Posterior cingulate gyrus (tissue), 11 donors: ENCODE measurements around the gene ROCK2.

Experiments
- DNase-seq, 10 donors: peaks; one replicate each; pipeline versions ENCODE4 v3.0.0 to v3.0.0-alpha.2; 2020 to 2021; ENCODE audit warnings: mixed read lengths in 3 of 10
- intact Hi-C: fragments of 100-400 bp; cut with DNase I; formaldehyde crosslinking; loops from one replicate; pipeline ENCODE4 v1.15.1; 2023

Gene ROCK2

GRCh38 chr2:11368059-11368572 lies 23.7 kb upstream of the ROCK2 start:
- intact Hi-C loops: no loop called here
- DNase-seq: peak in 2 of 10 donors; percentile 36 to 42

GRCh38 chr2:11367170-11367730 lies 22.8 kb upstream of the ROCK2 start:
- intact Hi-C loops: no loop called here
- DNase-seq: no peak

DNA sequence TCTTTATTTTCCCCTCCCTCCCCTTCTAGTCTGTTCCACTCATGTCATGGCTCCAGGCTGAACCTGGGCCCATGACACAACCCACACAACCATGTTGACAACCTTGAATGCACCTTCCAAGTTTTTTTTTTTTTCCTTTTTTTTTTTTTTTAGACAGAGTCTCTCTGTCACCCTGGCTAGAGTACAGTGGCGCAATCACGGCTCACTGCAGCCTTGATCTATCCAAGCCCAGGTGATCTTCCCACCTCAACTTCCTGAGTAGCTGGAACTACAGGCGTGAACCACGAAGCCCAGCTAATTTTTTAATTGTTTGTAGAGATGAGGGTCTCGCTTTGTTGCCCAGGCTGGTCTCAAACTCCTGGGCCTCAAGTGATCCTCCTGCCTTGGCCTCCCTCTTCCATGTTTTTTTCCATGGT lies 21.9 kb upstream of the ROCK2 start:
- intact Hi-C loops: no loop called here
- DNase-seq: no peak

- no peak for DNase-seq
- intact Hi-C loops: no loop called here
Measured at GRCh38 chr2:11365096-11365879, 20.9 kb upstream of the ROCK2 start.

- intact Hi-C loops: no loop called here
- no peak for DNase-seq
Measured at GRCh38 chr2:11364565-11364887, 20.1 kb upstream of the ROCK2 start.

DNA sequence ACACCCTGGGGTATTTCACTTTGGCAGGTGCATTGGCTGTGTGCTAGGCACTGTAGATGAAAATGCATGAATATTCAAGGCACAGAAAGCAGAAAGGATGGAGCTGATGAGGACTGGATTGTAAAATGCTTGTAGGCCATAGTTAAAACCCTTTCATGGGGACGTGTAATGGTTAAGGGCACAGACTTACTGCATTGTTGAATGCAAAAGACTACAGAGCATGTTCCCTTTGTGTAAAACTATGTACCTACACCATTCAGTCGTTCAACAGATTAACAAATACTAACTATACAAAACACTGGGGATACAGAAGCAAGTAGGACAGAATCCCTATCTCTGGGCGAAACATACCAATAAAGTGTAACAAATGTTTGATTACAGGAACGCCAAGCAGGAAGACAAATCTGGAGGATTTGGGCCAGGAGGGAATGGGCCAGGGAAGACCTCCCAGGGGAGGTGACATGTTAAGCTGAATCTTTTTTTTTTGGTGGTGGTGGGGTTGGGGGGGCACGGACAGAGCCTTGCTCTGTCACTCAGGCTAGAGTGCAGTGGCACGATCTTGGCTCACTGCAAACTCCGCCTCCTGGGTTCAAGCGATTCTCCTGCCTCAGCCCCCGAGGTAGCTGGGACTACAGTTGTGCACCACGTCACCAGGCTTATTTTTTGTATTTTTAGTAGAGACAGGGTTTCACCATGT lies 19.6 kb upstream of the ROCK2 start:
- intact Hi-C loops: no loop called here
- no peak for DNase-seq

GRCh38 chr2:11359865-11360264 lies 15.4 kb upstream of the ROCK2 start:
- no peak for DNase-seq
- intact Hi-C loops: no loop called here

DNA sequence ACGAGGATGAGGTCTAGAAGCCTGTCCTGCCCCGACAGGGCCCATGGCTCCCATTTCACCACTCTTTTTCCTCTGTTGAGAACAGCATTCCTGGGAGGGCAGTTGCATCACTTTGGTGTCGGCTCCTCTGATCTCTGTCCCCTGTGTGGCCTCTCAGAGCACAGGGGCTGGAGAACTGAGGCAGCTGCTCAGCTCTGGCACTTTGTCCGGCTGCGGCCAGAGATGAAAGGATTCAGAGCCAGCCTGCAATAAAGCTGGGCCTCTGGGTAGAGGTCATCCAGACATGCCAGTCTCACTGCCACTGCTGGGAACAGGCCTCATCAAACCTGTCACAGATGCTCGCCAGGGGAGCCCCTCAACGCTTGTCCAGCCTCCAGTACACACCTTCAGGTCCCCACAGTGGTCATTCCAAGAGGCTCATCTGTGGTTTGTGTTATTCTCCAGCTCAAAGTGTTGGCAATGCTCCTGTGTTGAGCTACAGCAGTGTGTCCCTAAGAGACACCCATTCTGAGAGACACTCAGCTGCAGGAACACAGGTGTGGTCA lies 13.1 kb upstream of the ROCK2 start:
- intact Hi-C loops: no loop called here
- peak in 1 of 10 donors; percentile 72 for DNase-seq

DNA sequence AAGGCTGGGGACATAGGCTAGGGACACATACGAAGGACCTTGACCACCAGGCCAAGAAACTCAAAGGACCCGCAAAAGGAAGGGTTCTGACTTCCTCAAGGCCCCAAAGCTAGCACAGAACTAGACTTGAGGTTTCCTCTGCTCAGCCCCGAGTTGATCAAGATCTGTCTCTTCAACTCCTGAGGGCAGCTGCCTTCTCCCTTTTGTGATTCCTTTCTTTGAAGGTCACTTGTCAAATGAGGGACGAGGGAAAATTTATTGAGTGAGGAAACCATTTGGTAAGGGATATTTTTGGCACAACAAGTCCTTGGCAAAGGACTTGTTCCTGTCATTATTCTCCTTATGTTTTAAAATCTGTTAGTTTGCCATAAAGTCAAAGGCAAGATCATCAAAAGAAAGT lies 12.3 kb upstream of the ROCK2 start:
- DNase-seq: no peak
- intact Hi-C loops: no loop called here

GRCh38 chr2:11355194-11356053 lies 11.0 kb upstream of the ROCK2 start:
- DNase-seq: no peak
- intact Hi-C loops: no loop called here

DNA sequence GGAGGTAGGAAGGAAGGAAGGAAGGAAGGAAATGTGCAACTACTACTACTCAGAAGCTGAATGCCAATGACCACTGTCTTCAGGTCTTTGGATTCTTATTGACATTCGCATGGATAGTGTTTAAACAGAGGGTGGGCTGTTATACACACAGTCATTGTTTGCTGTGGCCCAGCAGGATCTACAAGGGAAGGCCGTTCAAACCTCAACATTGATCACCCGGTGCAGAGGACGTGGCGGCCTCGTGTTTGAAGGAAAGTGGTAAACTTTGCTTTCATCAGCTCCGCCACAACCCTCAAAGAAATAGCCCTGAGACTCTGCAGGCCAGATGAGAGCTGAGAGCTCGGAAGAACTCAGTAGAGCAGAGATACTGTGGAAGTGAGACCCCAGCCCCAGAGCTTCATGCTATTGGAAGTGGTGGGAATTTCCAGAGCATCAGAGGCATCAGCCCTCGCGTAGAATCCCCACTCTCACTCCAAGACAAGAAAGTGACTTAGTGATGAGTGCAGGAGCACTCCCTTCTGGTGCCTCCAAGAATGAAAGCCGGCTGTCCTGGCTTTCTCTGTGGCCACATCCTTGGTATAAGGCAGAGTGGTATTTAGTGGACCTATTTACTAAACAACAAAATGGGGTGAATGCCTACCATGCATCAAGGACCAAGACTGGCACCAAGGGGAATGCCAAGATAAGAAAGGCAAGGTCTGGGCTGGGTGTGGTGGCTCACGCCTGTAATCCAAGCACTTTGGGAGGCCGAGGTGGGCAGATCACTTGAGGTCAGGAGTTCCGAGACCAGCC lies 10.1 kb upstream of the ROCK2 start:
- no peak for DNase-seq
- intact Hi-C loops: no loop called here

DNA sequence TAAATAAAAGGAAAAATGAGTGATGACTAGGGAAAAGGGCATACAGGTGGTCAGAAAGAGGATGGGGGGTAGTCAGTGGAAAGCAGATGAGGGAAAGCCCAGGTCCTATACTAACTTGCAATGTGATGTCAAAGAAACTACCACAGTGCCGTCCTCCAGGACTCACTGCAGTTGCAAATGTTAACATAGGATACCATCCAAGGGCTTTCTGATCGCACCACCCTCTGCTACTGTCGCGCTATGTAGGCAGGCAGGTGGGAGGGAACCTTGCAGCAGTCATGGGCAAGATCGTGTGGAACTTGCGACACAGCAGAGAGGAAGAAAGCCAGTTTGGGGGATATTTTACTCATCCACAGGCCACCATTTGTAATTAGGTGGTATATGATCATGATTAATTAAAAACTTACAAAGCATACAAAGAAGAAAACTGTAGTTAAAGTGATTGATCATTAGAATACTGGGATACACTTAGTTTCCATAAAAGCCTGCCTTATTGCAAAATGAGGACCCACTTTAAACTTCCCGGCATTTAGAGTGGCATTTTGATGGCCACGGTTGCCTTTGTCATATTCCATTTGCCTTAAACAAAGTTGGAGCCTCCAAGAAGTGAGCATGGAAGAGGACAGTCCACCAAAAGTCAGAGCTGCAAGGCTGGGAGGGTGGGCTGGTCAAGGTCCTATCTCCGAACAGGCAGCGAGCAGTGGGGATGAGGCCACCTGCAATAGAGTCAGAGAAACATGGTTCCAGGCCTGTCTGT lies 8.5 kb upstream of the ROCK2 start:
- intact Hi-C loops: no loop called here
- no peak for DNase-seq

GRCh38 chr2:11348209-11348749 lies 3.8 kb upstream of the ROCK2 start:
- no peak for DNase-seq
- intact Hi-C loops: loop anchor here (10.0 kb wide), 2 partner anchors 113 to 193 kb away; partner anchors contain the start of gene SLC66A3

DNA sequence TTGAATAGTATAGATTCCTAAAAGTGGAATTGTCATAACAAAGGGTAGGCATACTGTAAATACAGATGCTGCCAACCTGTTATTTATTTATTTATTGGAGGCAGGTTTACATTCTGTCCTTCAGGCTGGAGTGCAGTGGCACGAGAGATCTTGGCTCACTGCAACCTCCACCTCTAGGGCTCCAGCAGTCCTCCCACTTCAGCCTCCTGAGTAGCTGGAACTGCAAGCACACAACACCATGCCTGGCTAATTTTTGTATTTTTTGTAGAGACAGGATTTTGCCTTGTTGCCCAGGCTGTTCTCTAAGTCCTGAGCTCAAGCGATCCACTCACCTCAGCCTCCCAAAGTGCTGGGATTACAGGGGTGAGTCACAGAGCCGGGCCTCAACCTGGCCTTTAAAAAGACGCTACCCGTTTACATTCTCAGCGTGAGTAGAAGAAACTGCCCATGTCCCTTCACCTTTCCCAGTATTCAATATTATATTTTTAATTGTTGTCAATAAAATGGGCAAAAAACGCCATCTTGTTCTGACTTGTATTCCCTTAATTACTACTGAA lies 3.0 kb upstream of the ROCK2 start:
- intact Hi-C loops: loop anchor here (10.0 kb wide), 2 partner anchors 113 to 193 kb away; partner anchors contain the start of gene SLC66A3
- DNase-seq: no peak

DNA sequence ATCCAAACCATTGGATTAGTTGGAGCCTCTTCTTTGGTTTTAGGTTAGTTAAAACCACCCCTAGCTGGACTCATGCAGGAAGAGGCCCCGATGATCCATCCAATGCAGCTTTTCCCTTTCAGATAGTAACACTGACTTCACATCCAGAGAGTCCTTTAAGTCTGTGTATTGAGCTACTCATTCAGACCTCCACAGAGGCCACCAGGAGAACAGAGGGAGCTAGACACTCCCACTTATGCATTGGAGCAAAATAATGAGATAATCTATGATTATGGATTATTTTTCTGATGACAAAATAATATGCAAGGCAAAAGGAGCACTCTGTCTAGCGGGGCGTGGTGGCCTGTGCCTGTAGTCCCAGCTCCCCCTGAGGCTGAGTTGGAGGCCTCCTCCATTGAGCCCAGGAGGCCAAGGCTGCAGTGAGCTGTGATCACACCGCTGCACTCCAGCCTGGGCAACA lies 1.6 kb upstream of the ROCK2 start:
- DNase-seq: no peak
- intact Hi-C loops: loop anchor here (10.0 kb wide), 2 partner anchors 111 to 191 kb away; partner anchors contain the start of gene SLC66A3

- intact Hi-C loops: loop anchor here (10.0 kb wide), 2 partner anchors 110 to 190 kb away; partner anchors contain the start of gene SLC66A3
- peak in 5 of 10 donors; percentile 12 to 87 (median 32) for DNase-seq
Measured at GRCh38 chr2:11344956-11345677, 681 bp upstream of the ROCK2 start.
